NCI-H82 treated with DMSO at 0.1 percent for 48 hours (cell line): ENCODE data around the gene RARRES2.
"Not testable (repeated sequence)": the region's sequence is repeated elsewhere in the genome, so short reads cannot be mapped to it uniquely, and the experiment has no call there.

Source experiments
- DNase-seq: peaks from one replicate; lab custom pipeline; 2025; ENCODE audit not compliant: unreplicated experiment; lab: John Stamatoyannopoulos, UW

Gene RARRES2

DNA sequence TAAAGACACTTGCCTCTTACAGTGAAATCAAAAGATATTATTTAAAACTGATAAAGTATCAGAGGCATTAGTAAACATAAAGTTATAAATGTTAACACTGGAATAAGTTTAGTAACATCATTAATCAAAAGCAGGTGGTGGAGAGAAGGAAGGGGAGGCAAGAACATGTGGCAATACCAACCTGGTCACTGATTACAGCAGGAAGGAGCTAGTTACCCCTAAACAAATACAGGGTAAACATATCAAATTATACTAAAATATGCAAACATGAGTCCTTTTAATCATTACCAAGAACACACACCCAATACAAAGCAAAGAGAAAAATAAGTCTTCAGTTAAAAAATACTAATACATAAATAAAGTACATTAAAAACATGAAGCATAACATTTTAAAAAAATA lies 43.5 kb downstream of the RARRES2 start:
- DNase-seq, result not testable (repeated sequence)

DNA sequence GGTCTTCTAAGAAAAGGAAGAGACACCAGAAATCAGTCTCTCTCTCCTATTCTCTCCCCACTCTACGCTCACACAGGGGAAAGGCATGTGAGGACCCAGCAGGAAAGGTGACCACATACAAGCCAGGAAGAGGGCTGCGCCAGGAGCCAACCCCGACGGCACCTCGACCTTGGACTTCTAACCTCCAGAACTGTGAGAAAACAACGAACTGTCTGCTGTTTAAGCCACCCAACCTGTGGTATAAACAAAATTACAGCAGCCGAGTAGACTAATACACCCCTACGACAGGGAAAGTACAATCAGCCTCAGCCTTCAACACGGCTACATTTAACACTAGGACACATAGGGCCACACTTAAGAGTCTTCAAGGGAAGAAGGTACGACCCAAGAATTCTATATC lies 44.6 kb downstream of the RARRES2 start:
- DNase-seq, result not testable (repeated sequence)

DNA sequence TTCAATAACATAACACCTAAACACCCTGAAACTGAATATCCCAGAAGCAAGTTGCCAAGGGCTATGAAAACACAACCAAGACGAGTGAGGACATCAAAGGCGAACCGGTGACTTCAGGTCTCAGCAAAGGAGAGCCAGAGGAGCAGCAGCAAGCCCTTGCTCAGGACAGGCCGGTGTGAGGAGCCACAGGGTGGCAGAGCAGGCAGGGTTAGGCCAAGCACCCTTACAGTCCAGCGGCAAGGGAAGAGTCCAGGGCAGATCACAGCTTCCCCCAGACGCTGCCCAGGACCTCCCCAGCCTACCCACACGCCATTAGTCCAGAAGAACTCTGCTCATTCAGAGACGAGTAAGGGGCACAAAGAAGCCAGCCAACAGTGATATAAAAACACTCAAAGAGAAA lies 45.8 kb downstream of the RARRES2 start:
- not testable (repeated sequence) for DNase-seq

DNA sequence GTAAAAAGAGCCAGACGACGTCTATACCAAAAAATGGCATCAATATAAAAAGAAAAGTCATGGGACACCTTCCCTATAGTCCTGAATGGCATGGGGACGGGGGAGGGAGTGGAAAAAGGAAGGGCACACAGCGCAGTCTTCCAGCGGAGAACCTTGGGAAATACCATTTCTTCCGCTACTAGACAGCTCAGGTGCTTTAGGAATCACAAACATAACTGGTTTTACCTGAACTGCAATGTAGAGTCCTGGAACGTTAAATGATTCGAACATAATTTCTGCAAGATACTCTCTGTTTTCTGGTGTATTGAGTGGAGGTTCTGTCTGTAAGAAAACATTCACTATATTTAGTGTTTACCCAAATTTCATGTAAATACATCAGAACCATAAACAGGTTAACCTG lies 46.4 kb downstream of the RARRES2 start:
- DNase-seq, result not testable (repeated sequence)

- not testable (repeated sequence) for DNase-seq
Observed at GRCh38 chr7:150290317-150290716, 51.1 kb downstream of the RARRES2 start.

DNA sequence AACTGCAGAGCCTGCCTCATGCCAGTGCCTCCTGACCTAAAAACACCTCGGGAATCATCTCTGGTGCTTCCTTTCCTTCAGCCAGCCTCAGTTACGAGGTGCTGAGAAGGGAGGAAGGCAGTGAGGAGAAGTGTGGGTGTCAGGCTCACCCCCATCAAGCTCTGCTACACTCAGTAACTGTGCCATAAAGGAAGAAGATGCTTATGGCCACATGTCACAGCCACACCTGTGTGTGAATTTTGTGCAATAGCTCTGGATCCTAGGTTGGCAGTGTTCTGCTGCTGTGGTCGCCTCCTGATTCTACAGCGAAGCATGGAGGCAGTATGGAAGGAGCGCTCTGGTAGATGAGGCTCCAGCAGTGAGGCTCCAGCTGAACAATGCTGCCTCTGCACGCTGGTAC lies 52.6 kb downstream of the RARRES2 start:
- DNase-seq, result not testable (repeated sequence)
